ENCODE measurements around the gene TSC22D2.

The TSC22D2 gene

DNA sequence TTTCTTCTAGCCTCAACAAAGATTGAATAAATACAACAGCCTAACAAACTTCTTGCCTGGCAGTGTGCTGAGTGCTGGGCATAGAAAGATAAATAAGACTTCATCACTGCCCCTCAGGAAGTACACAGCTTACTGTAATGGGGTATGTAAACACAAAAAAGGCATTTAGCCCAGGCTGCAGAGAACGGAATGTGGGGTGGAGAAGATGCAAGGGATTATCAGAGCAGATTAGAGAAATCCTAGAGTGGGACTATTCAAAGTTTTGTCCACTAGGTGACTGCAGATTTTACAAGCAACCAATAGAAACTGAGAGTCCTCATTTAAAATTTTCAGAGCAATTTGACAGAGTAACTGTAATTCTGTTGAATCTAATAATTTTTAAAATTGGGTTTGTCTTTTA is 35.4 kb upstream of the TSC22D2 start:
- POLR2A ChIA-PET = no interaction called here
- no peak for DNase-seq (ENCODE audit: low read depth, low spot score)
- no peak overlapping the region for H3K4me3 ChIP-seq (ENCODE audit: low read depth, low read length)
- CTCF ChIA-PET = interaction anchor here (1.8 kb wide), 1 partner anchor 17 kb away, joined by 4 read pairs; no protein-coding TSS in a partner anchor
- TF ChIP-seq, protein P1, sequence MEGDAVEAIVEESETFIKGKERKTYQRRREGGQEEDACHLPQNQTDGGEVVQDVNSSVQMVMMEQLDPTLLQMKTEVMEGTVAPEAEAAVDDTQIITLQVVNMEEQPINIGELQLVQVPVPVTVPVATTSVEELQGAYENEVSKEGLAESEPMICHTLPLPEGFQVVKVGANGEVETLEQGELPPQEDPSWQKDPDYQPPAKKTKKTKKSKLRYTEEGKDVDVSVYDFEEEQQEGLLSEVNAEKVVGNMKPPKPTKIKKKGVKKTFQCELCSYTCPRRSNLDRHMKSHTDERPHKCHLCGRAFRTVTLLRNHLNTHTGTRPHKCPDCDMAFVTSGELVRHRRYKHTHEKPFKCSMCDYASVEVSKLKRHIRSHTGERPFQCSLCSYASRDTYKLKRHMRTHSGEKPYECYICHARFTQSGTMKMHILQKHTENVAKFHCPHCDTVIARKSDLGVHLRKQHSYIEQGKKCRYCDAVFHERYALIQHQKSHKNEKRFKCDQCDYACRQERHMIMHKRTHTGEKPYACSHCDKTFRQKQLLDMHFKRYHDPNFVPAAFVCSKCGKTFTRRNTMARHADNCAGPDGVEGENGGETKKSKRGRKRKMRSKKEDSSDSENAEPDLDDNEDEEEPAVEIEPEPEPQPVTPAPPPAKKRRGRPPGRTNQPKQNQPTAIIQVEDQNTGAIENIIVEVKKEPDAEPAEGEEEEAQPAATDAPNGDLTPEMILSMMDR (IDR thresholded peaks at IDR 0.05; ENCODE audit: insufficient read depth, low read length, missing control alignments) = no peak

DNA sequence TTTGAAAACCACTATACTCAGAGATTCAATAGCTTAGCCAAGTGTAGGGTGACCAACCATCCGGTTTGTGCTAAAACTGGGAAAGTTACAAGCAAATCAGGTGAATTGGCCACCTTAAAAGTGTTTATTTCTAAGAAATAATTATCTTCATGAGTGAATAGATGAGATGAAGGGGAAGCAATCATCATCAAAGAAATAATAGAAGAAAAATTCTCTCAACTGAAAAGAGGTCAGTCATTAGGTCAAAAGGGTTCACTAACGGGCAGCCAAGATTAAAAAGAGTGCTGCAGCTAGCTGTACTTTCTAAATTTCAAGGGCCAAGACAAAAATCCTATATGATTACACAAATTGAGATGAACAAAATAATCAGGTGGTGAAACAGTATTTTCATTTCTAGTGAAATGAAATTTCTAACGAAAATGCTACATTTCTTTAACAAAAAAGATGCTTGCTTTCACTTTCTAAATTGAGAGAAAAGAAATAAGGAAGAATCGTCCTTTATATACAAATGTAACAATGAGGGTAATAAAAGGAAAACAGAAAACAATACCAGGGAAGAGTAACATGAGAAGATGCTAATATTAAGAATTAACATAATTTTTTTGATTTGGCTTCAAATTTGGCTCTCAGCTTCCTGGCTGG is 34.7 kb upstream of the TSC22D2 start:
- TF ChIP-seq, protein P1 (IDR thresholded peaks at IDR 0.05; ENCODE audit: insufficient read depth, low read length, missing control alignments) = no peak
- no peak overlapping the region for H3K4me3 ChIP-seq (ENCODE audit: low read depth, low read length)
- no peak for DNase-seq (ENCODE audit: low read depth, low spot score)
- CTCF ChIA-PET = interaction anchor here (1.8 kb wide), 1 partner anchor 16 kb away, joined by 4 read pairs; no protein-coding TSS in a partner anchor
- POLR2A ChIA-PET = interaction anchor here (0.9 kb wide), 1 partner anchor 35 kb away, joined by 4 read pairs; the partner anchor contains the start of gene TSC22D2

DNA sequence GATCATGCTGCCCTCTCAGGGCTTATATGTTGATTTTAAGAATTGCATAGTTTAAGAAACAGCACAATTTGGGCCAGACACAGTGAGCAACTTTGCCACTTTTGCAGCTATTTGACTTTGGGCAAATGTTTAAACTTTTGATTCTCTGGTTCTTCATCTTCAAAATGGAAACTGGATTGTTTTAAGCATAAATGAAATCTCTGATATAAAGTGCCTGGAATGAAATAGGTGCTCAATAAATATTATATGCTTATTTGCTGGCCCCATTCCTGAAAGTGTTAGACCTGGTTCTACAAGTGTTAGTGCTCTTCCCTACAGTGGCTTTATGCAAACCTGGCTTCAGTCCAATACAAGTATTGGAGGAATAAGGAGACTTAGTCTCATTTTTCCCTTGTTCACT is 33.1 kb upstream of the TSC22D2 start:
- no peak for DNase-seq (ENCODE audit: low read depth, low spot score)
- POLR2A ChIA-PET = no interaction called here
- CTCF ChIA-PET = interaction anchor here (0.6 kb wide), 2 partner anchors 108 to 119 kb away, joined by 3 read pairs; no protein-coding TSS in a partner anchor
- H3K4me3 ChIP-seq (ENCODE audit: low read depth, low read length) = no peak overlapping the region
- TF ChIP-seq, protein P1 (IDR thresholded peaks at IDR 0.05; ENCODE audit: insufficient read depth, low read length, missing control alignments) = no peak

DNA sequence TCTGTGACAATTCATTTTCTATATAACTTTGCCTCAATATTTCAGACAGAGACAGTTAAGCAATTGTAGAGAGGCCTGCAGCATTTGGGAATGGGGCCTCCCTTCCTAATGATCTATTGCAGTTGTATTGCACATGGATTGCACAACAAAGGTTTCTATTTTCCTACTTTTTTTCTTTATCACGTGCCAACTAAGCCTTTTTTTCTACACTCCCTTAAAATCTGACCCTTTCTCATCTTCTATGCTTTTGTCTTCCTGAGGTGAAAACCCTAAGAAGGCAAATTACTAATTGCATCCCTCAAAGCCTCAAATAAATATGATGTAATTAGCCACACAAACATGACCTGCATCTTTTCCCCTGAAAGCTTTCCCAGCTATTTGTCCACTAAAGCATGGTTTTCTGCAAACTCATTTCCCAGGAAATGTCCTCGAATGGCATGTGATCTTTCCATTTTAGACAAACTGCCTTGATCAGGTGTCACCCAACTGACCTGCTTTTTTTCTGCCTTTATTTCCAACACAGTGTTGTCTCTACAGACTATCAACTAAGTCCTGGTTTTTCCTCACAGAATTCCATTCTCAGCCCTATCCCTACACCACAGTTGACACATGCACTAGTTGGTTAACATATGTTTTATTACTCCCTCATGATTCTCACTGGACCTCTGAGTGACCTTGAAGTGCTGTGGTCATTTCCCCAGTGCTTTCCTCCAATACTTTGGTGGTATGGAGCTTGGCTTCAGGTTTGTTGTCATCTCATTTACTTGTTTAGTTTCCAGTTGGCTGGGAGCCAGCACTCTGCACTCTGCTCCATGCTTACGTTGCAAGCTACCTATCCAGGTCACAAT is 31.9 kb upstream of the TSC22D2 start:
- no peak overlapping the region for H3K4me3 ChIP-seq (ENCODE audit: low read depth, low read length)
- ChIA-PET POLR2A (interaction anchor here (0.5 kb wide), 1 partner anchor 125 kb away, joined by 3 read pairs; no protein-coding TSS in a partner anchor), CTCF (interaction anchor here (1.4 kb wide), 2 partner anchors 9 to 15 kb away, joined by 3 to 6 read pairs; no protein-coding TSS in a partner anchor)
- TF ChIP-seq, protein P1 (IDR thresholded peaks at IDR 0.05; ENCODE audit: insufficient read depth, low read length, missing control alignments) = no peak
- DNase-seq (ENCODE audit: low read depth, low spot score) = no peak

DNA sequence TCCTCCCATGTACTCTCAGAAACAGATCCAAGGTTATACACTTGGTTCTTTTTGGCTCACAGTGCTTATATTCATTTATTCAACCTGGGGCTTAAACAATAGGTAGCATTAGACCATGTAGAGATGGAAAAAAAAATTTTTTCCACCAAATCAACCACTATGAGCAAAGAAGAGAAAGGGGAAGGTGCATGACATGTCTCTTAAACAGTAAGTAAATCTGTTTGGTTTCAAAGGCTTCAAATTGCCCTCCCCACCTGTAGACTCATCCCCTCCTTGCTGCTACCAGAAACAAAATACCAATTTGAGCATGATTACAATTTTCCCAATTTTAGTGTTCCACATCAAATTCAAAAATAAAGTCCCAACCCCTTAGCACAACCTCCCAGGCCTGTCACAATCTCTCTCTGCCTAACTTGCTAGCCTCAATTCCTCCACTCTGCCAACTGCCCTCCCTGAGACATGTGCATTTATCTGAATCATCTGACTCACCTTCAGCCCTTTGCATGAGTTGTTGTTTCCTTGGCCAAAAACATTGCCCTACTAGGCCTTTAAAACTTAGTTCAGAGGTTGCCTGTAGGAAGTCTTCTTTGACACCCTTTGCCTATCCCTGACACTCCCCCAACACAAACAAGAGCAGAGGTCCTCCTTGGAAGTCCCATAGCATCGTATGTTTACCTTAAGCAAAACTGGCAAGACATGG is 30.3 kb upstream of the TSC22D2 start:
- TF ChIP-seq, protein P1 (IDR thresholded peaks at IDR 0.05; ENCODE audit: insufficient read depth, low read length, missing control alignments) = no peak
- ChIA-PET CTCF (interaction anchor here (0.9 to 1.4 kb wide), 2 partner anchors 14 to 67 kb away, joined by 3 to 6 read pairs; no protein-coding TSS in a partner anchor), POLR2A (no interaction called here)
- DNase-seq (ENCODE audit: low read depth, low spot score) = no peak
- no peak overlapping the region for H3K4me3 ChIP-seq (ENCODE audit: low read depth, low read length)

All from AG04449 (cell line).